ENCODE data around the gene BOK. TPM values are rescaled to one million over a fixed set of nuclear protein-coding genes. Genes with fewer than 3 reads are reported as not detected.
"Not testable (repeated sequence)": the region's sequence is repeated elsewhere in the genome, so short reads cannot be mapped to it uniquely, and the experiment has no call there.

BOK gene
- polyA plus RNA-seq (ENCODE audit: insufficient read length in 12 of 12), result 10 to 100 TPM in 11 of 12 donors, not detected in 1; 25.0 to 77.5 (median 49.0) TPM
- long read RNA-seq, donor 1, partial matches to known transcripts, result 0 of 3 reads
- long read RNA-seq, donor 1, other reads (novel, unspliced or antisense), result 0 of 3 reads
- long read RNA-seq, donor 2, transcript BOK-201 (5 exons, 2,657 nt), result major isoform, 16 of 44 reads
- long read RNA-seq, donor 2, partial matches to known transcripts, result 28 of 44 reads
- long read RNA-seq, donor 2, other reads (novel, unspliced or antisense), result 0 of 44 reads
- long read RNA-seq, donor 3, transcript BOK-201 (5 exons, 2,657 nt), result major isoform, 7 of 20 reads
- long read RNA-seq, donor 3, partial matches to known transcripts, result 13 of 20 reads
- long read RNA-seq, donor 3, other reads (novel, unspliced or antisense), result 0 of 20 reads
- long read RNA-seq, donor 4, transcript BOK-201 (5 exons, 2,657 nt), result major isoform, 13 of 13 reads
- long read RNA-seq, donor 4, partial matches to known transcripts, result 0 of 13 reads
- long read RNA-seq, donor 4, other reads (novel, unspliced or antisense), result 0 of 13 reads
- long read RNA-seq, donor 5, transcript BOK-201 (5 exons, 2,657 nt), result major isoform, 26 of 48 reads
- long read RNA-seq, donor 5, partial matches to known transcripts, result 22 of 48 reads
- long read RNA-seq, donor 5, other reads (novel, unspliced or antisense), result 0 of 48 reads
- long read RNA-seq, donor 6, transcript BOK-201 (5 exons, 2,657 nt), result major isoform, 11 of 11 reads
- long read RNA-seq, donor 6, partial matches to known transcripts, result 0 of 11 reads
- long read RNA-seq, donor 6, other reads (novel, unspliced or antisense), result 0 of 11 reads
- long read RNA-seq, donor 7, transcript BOK-201 (5 exons, 2,657 nt), result major isoform, 8 of 8 reads
- long read RNA-seq, donor 7, partial matches to known transcripts, result 0 of 8 reads
- long read RNA-seq, donor 7, other reads (novel, unspliced or antisense), result 0 of 8 reads
- long read RNA-seq, donor 8, transcript BOK-201 (5 exons, 2,657 nt), result major isoform, 18 of 38 reads
- long read RNA-seq, donor 8, partial matches to known transcripts, result 20 of 38 reads
- long read RNA-seq, donor 8, other reads (novel, unspliced or antisense), result 0 of 38 reads
- long read RNA-seq, donor 9, transcript BOK-201 (5 exons, 2,657 nt), result major isoform, 8 of 8 reads
- long read RNA-seq, donor 9, partial matches to known transcripts, result 0 of 8 reads
- long read RNA-seq, donor 9, other reads (novel, unspliced or antisense), result 0 of 8 reads
- long read RNA-seq, donor 10, transcript BOK-201 (5 exons, 2,657 nt), result major isoform, 21 of 21 reads
- long read RNA-seq, donor 10, partial matches to known transcripts, result 0 of 21 reads
- long read RNA-seq, donor 10, other reads (novel, unspliced or antisense), result 0 of 21 reads
- long read RNA-seq, donor 11, transcript BOK-201 (5 exons, 2,657 nt), result major isoform, 15 of 20 reads
- long read RNA-seq, donor 11, partial matches to known transcripts, result 0 of 20 reads
- long read RNA-seq, donor 11, other reads (novel, unspliced or antisense), result 5 of 20 reads

- DNase-seq, result no peak
Measured at GRCh38 chr2:241558532-241559322, at the start of gene BOK. Gene BOK, plus strand, starts transcription at chr2:241558745. Its CDS starts 739 bp downstream, at chr2:241559484.

- DNase-seq, result no peak
Measured at GRCh38 chr2:241509155-241509784, 49.3 kb upstream of the BOK start.

- DNase-seq, result no peak
Measured at GRCh38 chr2:241511091-241511741, 47.3 kb upstream of the BOK start.

GRCh38 chr2:241514553-241514952 lies 44.0 kb upstream of the BOK start:
- DNase-seq, result no peak

- no peak for DNase-seq
Measured at GRCh38 chr2:241514986-241515737, 43.4 kb upstream of the BOK start.

- DNase-seq, result no peak
Measured at GRCh38 chr2:241516520-241516965, 42.0 kb upstream of the BOK start.

- DNase-seq, result no peak
Measured at GRCh38 chr2:241517297-241517696, 41.2 kb upstream of the BOK start.

- DNase-seq, result no peak
Measured at GRCh38 chr2:241519669-241520068, 38.9 kb upstream of the BOK start.

GRCh38 chr2:241522477-241522876 lies 36.1 kb upstream of the BOK start:
- DNase-seq, result no peak

- not testable (repeated sequence) for DNase-seq
Measured at GRCh38 chr2:241525818-241526780, 32.4 kb upstream of the BOK start.

GRCh38 chr2:241530571-241530970 lies 28.0 kb upstream of the BOK start:
- no peak for DNase-seq

- DNase-seq, result no peak
Measured at GRCh38 chr2:241531161-241531722, 27.3 kb upstream of the BOK start.

- no peak for DNase-seq
Measured at GRCh38 chr2:241532168-241532567, 26.4 kb upstream of the BOK start.

- no peak for DNase-seq
Measured at GRCh38 chr2:241532733-241533601, 25.6 kb upstream of the BOK start.

GRCh38 chr2:241534293-241534692 lies 24.3 kb upstream of the BOK start:
- DNase-seq, result no peak
